A673 (cell line): Measurements from ENCODE around the gene SAMD11.

Source experiments
- EZH2 ChIP-seq: fragments of 200-600 bp; sonication (generic); IDR thresholded peaks from 2 replicates; pipeline ENCODE4 v1.6.1; 2017; ENCODE audit warnings: borderline replicate concordance, low read depth, mild to moderate bottlenecking, mixed read lengths, antibody characterized with exemption, low read length; ENCODE audit not compliant: poor library complexity, severe bottlenecking
- TF ChIP-seq, protein P1 (sequence below): fragments of 300-800, 200-600 bp; sonication (generic); conservative IDR thresholded peaks from 2 replicates; pipeline ENCODE4 v1.5.1; 2017; ENCODE audit warnings: low read depth, mild to moderate bottlenecking, antibody characterized with exemption, low read length, moderate library complexity, mixed read lengths

DNA sequence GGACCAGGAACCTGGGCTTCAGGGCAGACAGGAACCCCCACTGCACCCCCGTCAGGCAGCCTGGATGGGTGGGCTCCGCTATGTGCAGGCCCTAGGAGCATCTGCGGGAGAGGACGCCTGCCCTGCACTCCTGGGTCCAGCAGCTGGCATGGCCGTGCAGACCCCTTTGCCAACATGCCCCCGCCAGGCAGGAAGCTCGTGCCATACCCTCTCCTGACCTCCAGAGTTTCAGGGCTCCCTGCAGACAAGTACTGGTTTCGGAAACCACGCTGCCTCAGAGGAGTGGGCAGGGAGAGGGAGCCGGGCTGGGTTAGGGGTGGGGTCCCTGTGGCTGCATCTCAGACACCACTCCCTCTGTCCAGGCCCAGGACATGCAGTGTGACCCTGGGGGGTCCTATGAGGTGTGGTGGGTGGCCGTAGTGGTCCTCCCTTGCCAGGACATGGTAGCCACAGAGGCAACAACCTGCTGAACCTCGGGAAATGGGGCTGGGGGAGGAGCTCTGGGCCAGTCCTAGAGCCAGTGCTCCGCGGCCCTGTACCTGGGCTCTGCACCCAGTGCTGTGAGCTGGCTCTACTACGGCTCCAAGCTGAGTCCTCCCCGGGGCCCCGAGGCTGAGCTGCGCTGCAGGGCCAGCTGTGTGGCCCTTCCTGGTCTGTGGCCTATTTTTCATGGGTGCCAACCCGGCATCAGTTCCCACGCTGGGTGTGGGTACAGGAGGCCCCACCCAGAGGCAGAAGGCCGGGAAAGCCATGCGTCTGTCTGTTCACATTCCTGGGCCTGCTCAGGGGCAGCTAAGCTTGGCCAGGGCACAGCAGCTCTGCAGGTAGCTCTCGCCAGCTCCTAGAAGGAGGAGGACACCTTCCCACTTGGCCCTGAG lies 44.0 kb downstream of the SAMD11 start:
- TF ChIP-seq, protein P1, sequence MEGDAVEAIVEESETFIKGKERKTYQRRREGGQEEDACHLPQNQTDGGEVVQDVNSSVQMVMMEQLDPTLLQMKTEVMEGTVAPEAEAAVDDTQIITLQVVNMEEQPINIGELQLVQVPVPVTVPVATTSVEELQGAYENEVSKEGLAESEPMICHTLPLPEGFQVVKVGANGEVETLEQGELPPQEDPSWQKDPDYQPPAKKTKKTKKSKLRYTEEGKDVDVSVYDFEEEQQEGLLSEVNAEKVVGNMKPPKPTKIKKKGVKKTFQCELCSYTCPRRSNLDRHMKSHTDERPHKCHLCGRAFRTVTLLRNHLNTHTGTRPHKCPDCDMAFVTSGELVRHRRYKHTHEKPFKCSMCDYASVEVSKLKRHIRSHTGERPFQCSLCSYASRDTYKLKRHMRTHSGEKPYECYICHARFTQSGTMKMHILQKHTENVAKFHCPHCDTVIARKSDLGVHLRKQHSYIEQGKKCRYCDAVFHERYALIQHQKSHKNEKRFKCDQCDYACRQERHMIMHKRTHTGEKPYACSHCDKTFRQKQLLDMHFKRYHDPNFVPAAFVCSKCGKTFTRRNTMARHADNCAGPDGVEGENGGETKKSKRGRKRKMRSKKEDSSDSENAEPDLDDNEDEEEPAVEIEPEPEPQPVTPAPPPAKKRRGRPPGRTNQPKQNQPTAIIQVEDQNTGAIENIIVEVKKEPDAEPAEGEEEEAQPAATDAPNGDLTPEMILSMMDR: no peak
- TF ChIP-seq EZH2: no peak
